Astrocyte (in vitro differentiated cells and primary cell): ENCODE measurements around the gene HTRA1.

ENCODE experiments used
- EZH2 ChIP-seq: IDR thresholded peaks from 2 replicates; pipeline ENCODE4 v1.6.1; 2012; ENCODE audit warnings: mild to moderate bottlenecking, low read length, inconsistent platforms; ENCODE audit not compliant: insufficient read depth
- TF ChIP-seq, protein P1 (sequence below): IDR thresholded peaks from 2 replicates; pipeline ENCODE4 v1.5.1; 2011; ENCODE audit warnings: low read depth, mild to moderate bottlenecking, inconsistent platforms, low read length, moderate library complexity; ENCODE audit not compliant: insufficient read depth

DNA sequence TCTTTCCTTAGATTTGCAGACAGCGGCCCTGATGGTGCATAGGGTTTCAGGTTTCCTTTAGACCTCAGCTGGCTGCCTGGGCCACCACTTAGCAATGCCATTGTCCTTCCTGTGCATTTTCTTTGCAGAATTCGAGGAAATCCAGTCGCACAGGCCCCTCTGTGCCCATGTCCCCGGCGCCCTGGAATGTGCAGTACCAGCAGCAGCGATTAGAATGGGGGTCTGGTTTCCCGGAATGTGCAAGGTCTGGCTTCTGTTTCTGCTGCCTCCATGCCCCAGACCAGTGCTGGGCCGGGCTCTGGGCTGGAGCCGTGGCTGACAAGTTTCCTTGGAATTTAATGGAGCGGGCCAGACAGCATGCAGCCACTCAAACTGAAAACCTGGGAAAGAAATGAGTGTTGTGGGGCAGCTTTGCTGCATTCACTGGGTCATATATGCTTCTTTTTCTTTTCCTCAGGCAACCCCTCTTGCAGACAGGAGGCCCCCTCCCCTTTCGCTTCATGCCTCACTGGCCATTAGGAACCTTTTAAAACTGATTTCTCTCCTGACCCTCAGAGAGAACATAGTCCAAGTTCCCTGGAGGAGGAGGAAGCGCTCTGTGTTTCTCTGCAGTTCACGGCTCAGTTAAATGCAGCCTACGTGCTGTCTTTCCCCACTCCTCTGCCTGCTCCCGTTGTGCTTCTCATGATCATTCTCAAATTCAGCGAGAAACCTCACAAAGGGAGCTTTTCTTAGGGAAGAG is 14.4 kb downstream of the HTRA1 start:
- TF ChIP-seq, protein P1, sequence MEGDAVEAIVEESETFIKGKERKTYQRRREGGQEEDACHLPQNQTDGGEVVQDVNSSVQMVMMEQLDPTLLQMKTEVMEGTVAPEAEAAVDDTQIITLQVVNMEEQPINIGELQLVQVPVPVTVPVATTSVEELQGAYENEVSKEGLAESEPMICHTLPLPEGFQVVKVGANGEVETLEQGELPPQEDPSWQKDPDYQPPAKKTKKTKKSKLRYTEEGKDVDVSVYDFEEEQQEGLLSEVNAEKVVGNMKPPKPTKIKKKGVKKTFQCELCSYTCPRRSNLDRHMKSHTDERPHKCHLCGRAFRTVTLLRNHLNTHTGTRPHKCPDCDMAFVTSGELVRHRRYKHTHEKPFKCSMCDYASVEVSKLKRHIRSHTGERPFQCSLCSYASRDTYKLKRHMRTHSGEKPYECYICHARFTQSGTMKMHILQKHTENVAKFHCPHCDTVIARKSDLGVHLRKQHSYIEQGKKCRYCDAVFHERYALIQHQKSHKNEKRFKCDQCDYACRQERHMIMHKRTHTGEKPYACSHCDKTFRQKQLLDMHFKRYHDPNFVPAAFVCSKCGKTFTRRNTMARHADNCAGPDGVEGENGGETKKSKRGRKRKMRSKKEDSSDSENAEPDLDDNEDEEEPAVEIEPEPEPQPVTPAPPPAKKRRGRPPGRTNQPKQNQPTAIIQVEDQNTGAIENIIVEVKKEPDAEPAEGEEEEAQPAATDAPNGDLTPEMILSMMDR = no peak
- TF ChIP-seq EZH2 = no peak
